GM12878 (cell line): ENCODE data around the gene TRMU. TPM values are rescaled to one million over a fixed set of nuclear protein-coding genes. Genes with fewer than 3 reads are reported as not detected.
"Not testable (repeated sequence)": the region's sequence is repeated elsewhere in the genome, so short reads cannot be mapped to it uniquely, and the experiment has no call there.

ENCODE experiments used
- ATAC-seq: fragments of 200-7000 bp; cut with Tn5 transposase; 3 replicates; pipeline ENCODE4 v1.9.1; 2020; ENCODE audit warnings: mild to moderate bottlenecking, moderate library complexity
- BruUV-seq: library from RNA; stranded (reverse); fragments of 400-500 nt; replicated peaks from 2 replicates; lab custom pipeline; 2021; lab: Mats Ljungman, UMichigan
- CTCF ChIA-PET: fragments of 300-600 bp; sonication (Branson Sonifier 250); formaldehyde crosslinking; extraction: SDS; loops from one replicate; lab custom pipeline; 2021; ENCODE audit warnings: inconsistent platforms; lab: Yijun Ruan, JAX
- POLR2A ChIA-PET: fragments of 350-600 bp; formaldehyde crosslinking; extraction: SDS; loops from one replicate; lab custom pipeline; 2021; ENCODE audit warnings: inconsistent platforms; lab: Charles Lee
- RAD21 ChIA-PET: fragments of 300-600 bp; sonication (Branson Sonifier 250); formaldehyde crosslinking; loops from one replicate; lab custom pipeline; 2023; ENCODE audit warnings: antibody characterized with exemption; ENCODE audit not compliant: unreplicated experiment; lab: Charles Lee
- SMC1A ChIA-PET: fragments of 300-600 bp; sonication (Branson Sonifier 250); formaldehyde crosslinking; loops from one replicate; lab custom pipeline; 2023; ENCODE audit not compliant: unreplicated experiment, uncharacterized antibody; lab: Charles Lee
- DNase-seq: peaks from one replicate; pipeline ENCODE4 v3.0.0-alpha.2; 2011; ENCODE audit warnings: low read depth, low spot score
- FAIRE-seq: peaks from 3 replicates; lab custom pipeline; 2011; peaks lifted over from hg19 to GRCh38; lab: Jason Lieb, UNC
- H2AFZ ChIP-seq: 2 replicates; pipeline ENCODE4 v1.6.0; 2011; ENCODE audit warnings: low read depth, low read length, control low read depth; ENCODE audit not compliant: control insufficient read depth
- H3K27ac ChIP-seq: 2 replicates; pipeline ENCODE4 v1.5.1; 2011; ENCODE audit warnings: control low read depth; ENCODE audit not compliant: control insufficient read depth, insufficient read depth
- H3K27me3 ChIP-seq, 2 experiments: replicated peaks in 1 of 2; 2 replicates each; pipeline versions ENCODE4 v1.6.0 to v1.6.1; 2011; ENCODE audit warnings: low read length in 1 of 2; ENCODE audit not compliant: control insufficient read depth in 2 of 2, insufficient read depth in 2 of 2
- H3K36me3 ChIP-seq, 2 experiments: 2 replicates each; pipeline ENCODE4 v1.5.1; 2011; ENCODE audit warnings: low read length in 1 of 2; ENCODE audit not compliant: control insufficient read depth in 2 of 2, insufficient read depth in 2 of 2
- H3K4me1 ChIP-seq: 2 replicates; pipeline ENCODE4 v1.6.1; 2011; ENCODE audit warnings: mild to moderate bottlenecking, low read length, moderate library complexity, mixed read lengths; ENCODE audit not compliant: control insufficient read depth, insufficient read depth
- H3K4me2 ChIP-seq: 2 replicates; pipeline ENCODE4 v1.6.0; 2011; ENCODE audit warnings: control low read depth; ENCODE audit not compliant: control insufficient read depth, insufficient read depth
- H3K4me3 ChIP-seq: fragments of 200-600 bp; sonication (generic); 2 replicates; pipeline ENCODE4 v1.5.1; 2016
- H3K79me2 ChIP-seq: 2 replicates; pipeline ENCODE4 v1.6.0; 2011; ENCODE audit warnings: low read length; ENCODE audit not compliant: control insufficient read depth, insufficient read depth
- H3K9ac ChIP-seq: 2 replicates; pipeline ENCODE4 v1.8.0; 2011; ENCODE audit warnings: low read length, control low read depth, mixed read lengths; ENCODE audit not compliant: control insufficient read depth, insufficient read depth
- H3K9me3 ChIP-seq: replicated peaks from 3 replicates; pipeline ENCODE4 v1.5.1; 2011; ENCODE audit warnings: mild to moderate bottlenecking, low read length; ENCODE audit not compliant: control insufficient read depth, insufficient read depth
- H4K20me1 ChIP-seq: 2 replicates; pipeline ENCODE4 v1.6.0; 2011; ENCODE audit not compliant: control insufficient read depth, insufficient read depth
- BACH1 ChIP-seq: fragments of 450-650 bp; IDR thresholded peaks from 2 replicates; pipeline ENCODE4 v1.6.1; 2017; ENCODE audit warnings: mild to moderate bottlenecking, borderline replicate concordance
- EZH2 ChIP-seq: IDR thresholded peaks from 2 replicates; pipeline ENCODE4 v1.6.1; 2012; ENCODE audit warnings: low read depth, mild to moderate bottlenecking, control low read depth, inconsistent platforms, low read length, borderline replicate concordance; ENCODE audit not compliant: control insufficient read depth
- MXI1 ChIP-seq: fragments of 150-350 bp; IDR thresholded peaks from 2 replicates; pipeline ENCODE4 v1.6.1; 2011; ENCODE audit warnings: low read depth, mild to moderate bottlenecking, inconsistent platforms, low read length, improper control_type of control experiment
- PML ChIP-seq: IDR thresholded peaks from 2 replicates; pipeline ENCODE4 v1.6.1; 2012; ENCODE audit warnings: low read length, inconsistent platforms
- RCOR1 ChIP-seq: conservative IDR thresholded peaks from 2 replicates; pipeline ENCODE4 v1.6.1; 2012; ENCODE audit warnings: low read depth, low read length, improper control_type of control experiment
- WRNIP1 ChIP-seq: IDR thresholded peaks from 2 replicates; pipeline ENCODE4 v1.6.1; 2011; ENCODE audit warnings: low read depth, low read length, improper control_type of control experiment, borderline replicate concordance
- ZNF24 ChIP-seq: fragments of 450-650 bp; IDR thresholded peaks from 2 replicates; pipeline ENCODE4 v1.6.1; 2017; ENCODE audit warnings: antibody characterized with exemption, mild to moderate bottlenecking
- ZNF384 ChIP-seq: IDR thresholded peaks from 2 replicates; pipeline ENCODE4 v1.6.1; 2012; ENCODE audit warnings: low read depth, mild to moderate bottlenecking, low read length, improper control_type of control experiment, borderline replicate concordance
- WGBS: methylation state at CpG from one replicate; pipeline ENCODE4 v1.1.6; 2016; ENCODE audit warnings: low lambda C conversion rate; ENCODE audit not compliant: insufficient replicate concordance, insufficient coverage; ENCODE audit errors: missing lambda C conversion rate; 5-methylcytosine and 5-hydroxymethylcytosine counted together
- in situ Hi-C: fragments of 300-500 bp; cut with MboI; formaldehyde crosslinking; loops from 9 replicates; pipeline ENCODE4 v1.14.3; 2018; ENCODE audit warnings: mixed read lengths
- intact Hi-C: fragments of 100-400 bp; cut with micrococcal nuclease; formaldehyde crosslinking; loops from one replicate; pipeline ENCODE4 v1.14.2; 2022; ENCODE audit not compliant: unreplicated experiment
- polyA plus RNA-seq, 11 experiments: library from polyadenylated mRNA; depleted of rRNA in 4 of 11; unstranded in 6 of 11; stranded (reverse) in 5 of 11; fragments of >200 nt; fragmentation: Nextera tagmentation in 4 of 11; fragmentation: Illumina TruSeq in 1 of 11; extraction: Ambion mirVana in 4 of 11; extraction: Trizol in 1 of 11; gene quantifications; 1 replicate in 1 of 11; 2 replicates in 10 of 11; pipeline versions ENCODE4 v1.2.1 to v1.2.3, GENCODE V29; 2011 to 2016; ENCODE audit warnings: inconsistent platforms in 2 of 11, missing spikeins in 2 of 11, low read depth in 1 of 11
- total RNA-seq, 4 experiments: library from RNA; depleted of rRNA in 3 of 4; stranded (reverse); fragments of >200 nt in 3 of 4; fragmentation: Illumina TruSeq in 1 of 4; extraction: Trizol in 1 of 4; gene quantifications; 2 replicates each; pipeline versions ENCODE4 v1.2.1 to v1.2.3, GENCODE V29; 2013 to 2021
- TF ChIP-seq, protein P1 (sequence below): fragments of 450-650 bp; IDR thresholded peaks from 2 replicates; pipeline ENCODE4 v1.6.1; 2014; ENCODE audit warnings: mild to moderate bottlenecking
- TF ChIP-seq, protein P2 (sequence below), 3 experiments: IDR thresholded peaks in 2 of 3; conservative IDR thresholded peaks in 1 of 3; 2 replicates each; pipeline ENCODE4 v1.5.1; 2011; ENCODE audit warnings: low read depth in 3 of 3, low read length in 3 of 3, mild to moderate bottlenecking in 3 of 3, control low read depth in 2 of 3, moderate library complexity in 2 of 3, inconsistent platforms in 1 of 3, mixed read lengths in 1 of 3; ENCODE audit not compliant: control insufficient read depth in 2 of 3, insufficient read depth in 1 of 3; ENCODE audit errors: extremely low read depth in 1 of 3

TRMU gene
- total and polyA plus RNA-seq, 10 of the 15 experiments (the other 5 are each of a cell fraction or from before 2014, with no cell fraction given), result 3.5 to 57.0 (median 44.0) TPM

DNA sequence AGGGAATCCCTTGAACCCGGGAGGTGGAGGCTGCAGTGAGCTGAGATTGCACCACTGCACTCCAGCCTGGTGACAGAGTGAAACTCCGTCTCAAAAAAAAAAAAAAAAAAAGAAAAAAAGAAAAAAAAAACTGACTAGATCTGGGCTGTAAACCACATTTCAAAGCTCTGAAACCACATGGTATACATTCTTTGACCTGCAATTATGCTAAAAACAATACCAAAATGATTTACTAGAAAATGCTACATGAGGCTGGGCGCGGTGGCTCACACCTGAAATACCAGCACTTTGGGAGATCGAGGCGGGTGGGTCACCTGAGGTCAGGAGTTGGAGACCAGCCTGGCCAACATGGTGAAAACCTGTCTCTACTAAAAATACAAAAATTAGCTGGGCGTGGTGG lies 68.4 kb downstream of the TRMU start:
- H3K27ac ChIP-seq, BruUV-seq, H3K4me3 ChIP-seq, H3K4me2 ChIP-seq, intact Hi-C loops, H3K9me3 ChIP-seq, H3K27me3 ChIP-seq, H3K36me3 ChIP-seq: not testable (repeated sequence)
- WGBS, result 37% methylated on average over 6 of the region's 7 CpGs
- TF ChIP-seq ZNF384, result peak; percentile 60; the same call in 1 of the 2 replicates
- TF ChIP-seq, all 136 proteins: peak for 1; not testable (repeated sequence) for 135
- FAIRE-seq, RAD21 ChIA-PET, H2AFZ ChIP-seq, CTCF ChIA-PET, H3K4me1 ChIP-seq, ATAC-seq, H4K20me1 ChIP-seq, SMC1A ChIA-PET, H3K9ac ChIP-seq, DNase-seq, in situ Hi-C loops, H3K79me2 ChIP-seq: not testable (repeated sequence)
- POLR2A ChIA-PET, result interaction anchor here (0.7 kb wide), 1 partner anchor 59 kb away, joined by 6 read pairs; no protein-coding TSS in a partner anchor

DNA sequence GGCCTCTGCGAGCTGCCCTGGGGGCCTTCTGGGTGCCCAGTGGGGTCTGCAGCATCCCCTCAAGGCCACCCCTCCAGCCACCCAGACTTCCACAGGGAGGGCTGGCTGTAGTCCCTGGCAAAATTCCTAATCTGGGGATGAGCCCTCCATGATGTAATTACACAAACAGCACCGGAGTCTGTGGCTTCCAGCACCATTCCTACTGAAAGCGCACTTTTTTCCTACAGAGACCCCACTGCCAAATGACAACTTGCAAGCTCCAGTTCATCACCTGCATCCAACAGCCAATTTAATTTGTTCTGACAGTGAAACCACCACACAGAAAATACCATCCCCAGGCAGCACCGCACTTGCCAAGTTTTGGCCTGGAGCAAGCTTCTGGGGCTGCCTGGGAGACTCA lies 70.4 kb downstream of the TRMU start:
- BruUV-seq, result no TSS peak
- H3K4me1 ChIP-seq, result no peaks in the 10 kb centered on the region
- no peak overlapping the region for H3K27ac ChIP-seq
- FAIRE-seq, result no peak
- TF ChIP-seq BACH1, result no peak
- no peak for TF ChIP-seq WRNIP1
- TF ChIP-seq, protein P1, sequence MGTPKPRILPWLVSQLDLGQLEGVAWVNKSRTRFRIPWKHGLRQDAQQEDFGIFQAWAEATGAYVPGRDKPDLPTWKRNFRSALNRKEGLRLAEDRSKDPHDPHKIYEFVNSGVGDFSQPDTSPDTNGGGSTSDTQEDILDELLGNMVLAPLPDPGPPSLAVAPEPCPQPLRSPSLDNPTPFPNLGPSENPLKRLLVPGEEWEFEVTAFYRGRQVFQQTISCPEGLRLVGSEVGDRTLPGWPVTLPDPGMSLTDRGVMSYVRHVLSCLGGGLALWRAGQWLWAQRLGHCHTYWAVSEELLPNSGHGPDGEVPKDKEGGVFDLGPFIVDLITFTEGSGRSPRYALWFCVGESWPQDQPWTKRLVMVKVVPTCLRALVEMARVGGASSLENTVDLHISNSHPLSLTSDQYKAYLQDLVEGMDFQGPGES, result no peak
- no peak for TF ChIP-seq PML
- no peak for TF ChIP-seq MXI1
- TF ChIP-seq ZNF24, result no peak
- no peak for TF ChIP-seq EZH2
- TF ChIP-seq, protein P2, sequence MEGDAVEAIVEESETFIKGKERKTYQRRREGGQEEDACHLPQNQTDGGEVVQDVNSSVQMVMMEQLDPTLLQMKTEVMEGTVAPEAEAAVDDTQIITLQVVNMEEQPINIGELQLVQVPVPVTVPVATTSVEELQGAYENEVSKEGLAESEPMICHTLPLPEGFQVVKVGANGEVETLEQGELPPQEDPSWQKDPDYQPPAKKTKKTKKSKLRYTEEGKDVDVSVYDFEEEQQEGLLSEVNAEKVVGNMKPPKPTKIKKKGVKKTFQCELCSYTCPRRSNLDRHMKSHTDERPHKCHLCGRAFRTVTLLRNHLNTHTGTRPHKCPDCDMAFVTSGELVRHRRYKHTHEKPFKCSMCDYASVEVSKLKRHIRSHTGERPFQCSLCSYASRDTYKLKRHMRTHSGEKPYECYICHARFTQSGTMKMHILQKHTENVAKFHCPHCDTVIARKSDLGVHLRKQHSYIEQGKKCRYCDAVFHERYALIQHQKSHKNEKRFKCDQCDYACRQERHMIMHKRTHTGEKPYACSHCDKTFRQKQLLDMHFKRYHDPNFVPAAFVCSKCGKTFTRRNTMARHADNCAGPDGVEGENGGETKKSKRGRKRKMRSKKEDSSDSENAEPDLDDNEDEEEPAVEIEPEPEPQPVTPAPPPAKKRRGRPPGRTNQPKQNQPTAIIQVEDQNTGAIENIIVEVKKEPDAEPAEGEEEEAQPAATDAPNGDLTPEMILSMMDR (IDR thresholded peaks at IDR 0.05 in 2 of 3, conservative IDR thresholded peaks at IDR 0.05 in 1 of 3; ENCODE audit: control insufficient read depth in 2 of 3, extremely low read depth in 1 of 3, insufficient read depth in 1 of 3, low read depth in 3 of 3, low read length in 3 of 3), result no peak
- TF ChIP-seq RCOR1, result no peak
- no peaks in the 10 kb centered on the region for H3K27me3 ChIP-seq
- RAD21 ChIA-PET, result no interaction called here
- no peaks in the 10 kb centered on the region for H4K20me1 ChIP-seq
- CTCF ChIA-PET, result no interaction called here
- in situ Hi-C loops, result no loop called here
- H3K4me3 ChIP-seq, result no peak overlapping the region
- H2AFZ ChIP-seq, result no peak overlapping the region
- intact Hi-C loops, result no loop called here
- no peaks in the 10 kb centered on the region for H3K79me2 ChIP-seq
- H3K4me2 ChIP-seq, result no peak overlapping the region
- 76% methylated on average over 4 of the region's 4 CpGs for WGBS
- H3K36me3 ChIP-seq, result no peaks in the 10 kb centered on the region
- POLR2A ChIA-PET, result no interaction called here
- SMC1A ChIA-PET, result interaction anchor here (0.6 kb wide), 1 partner anchor 224 kb away, joined by 5 read pairs; no protein-coding TSS in a partner anchor
- no peaks in the 10 kb centered on the region for H3K9me3 ChIP-seq
- H3K9ac ChIP-seq, result no peak overlapping the region
- no peak for DNase-seq
- ATAC-seq, result no peak
